LNCAP (cell line): ENCODE measurements around the gene SHPK.

ENCODE experiments used
- CTCF ChIP-seq: fragments of 450-650 bp; IDR thresholded peaks from 2 replicates; pipeline ENCODE4 v1.5.1; 2017; ENCODE audit warnings: mild to moderate bottlenecking

Gene SHPK

GRCh38 chr17:3574231-3574630, 61.8 kb downstream of the SHPK start:
- TF ChIP-seq CTCF = no peak

DNA sequence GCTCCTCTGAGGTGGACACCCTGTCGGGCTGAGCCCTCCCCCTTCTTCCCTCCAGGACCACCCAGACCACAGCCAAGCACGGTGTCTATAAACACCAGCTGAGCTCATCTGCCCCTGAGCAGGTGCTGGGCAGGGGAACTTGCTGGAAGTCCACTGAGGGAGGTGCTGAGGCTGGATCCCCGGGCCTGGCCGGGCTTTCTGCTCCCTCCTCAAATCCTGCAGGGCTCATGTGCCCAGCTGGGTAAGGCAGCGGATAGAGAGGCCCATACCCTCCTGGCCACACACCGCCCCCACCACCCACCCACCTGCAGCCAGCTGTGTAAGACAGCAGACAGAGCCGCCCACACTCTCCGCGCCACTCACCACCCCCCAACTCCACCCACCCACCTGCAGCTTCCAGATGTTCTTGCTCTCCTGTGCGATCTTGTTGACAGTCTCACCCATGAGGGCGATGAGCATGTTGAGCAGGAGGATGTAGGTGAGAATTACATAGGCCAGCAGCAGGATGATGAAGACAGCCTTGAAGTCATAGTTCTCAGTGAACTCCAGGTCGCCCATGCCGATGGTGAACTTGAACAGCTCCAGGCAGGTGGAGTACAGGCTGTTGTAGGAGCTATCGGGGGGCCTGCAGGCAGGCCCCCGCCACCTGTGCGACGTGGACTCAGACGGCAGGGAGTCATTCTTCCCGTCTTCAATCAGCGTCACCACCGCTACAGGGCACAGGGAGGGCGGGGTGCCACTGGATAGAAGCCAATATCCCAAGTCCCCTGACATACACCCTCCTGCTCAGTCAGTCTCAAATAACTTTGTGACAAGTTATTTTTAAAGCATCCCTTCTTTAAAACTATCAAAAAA, 62.6 kb downstream of the SHPK start:
- no peak for TF ChIP-seq CTCF

DNA sequence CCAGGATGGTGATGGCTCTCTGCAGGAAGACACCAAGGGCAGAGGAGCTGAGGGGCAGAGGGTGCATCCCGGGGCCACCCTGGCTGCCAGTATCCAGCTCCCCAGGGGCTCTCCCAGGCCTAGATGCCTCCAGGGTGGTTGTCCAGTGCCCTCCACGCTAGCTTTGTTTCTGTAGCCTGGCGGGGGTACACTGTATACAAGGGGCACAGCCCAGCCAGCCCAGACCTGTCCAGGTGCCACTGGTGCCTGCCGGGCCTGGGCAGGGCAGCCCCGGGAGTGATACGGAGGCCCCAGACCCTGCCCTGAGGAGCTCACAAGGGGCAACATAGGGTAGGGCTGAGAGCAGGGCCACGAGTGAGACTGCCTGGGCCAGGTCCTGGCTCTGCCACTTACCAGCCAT, 63.8 kb downstream of the SHPK start:
- TF ChIP-seq CTCF = no peak

GRCh38 chr17:3571043-3571900, 64.8 kb downstream of the SHPK start:
- TF ChIP-seq CTCF = no peak

GRCh38 chr17:3569534-3570137, 66.4 kb downstream of the SHPK start:
- TF ChIP-seq CTCF = no peak

DNA sequence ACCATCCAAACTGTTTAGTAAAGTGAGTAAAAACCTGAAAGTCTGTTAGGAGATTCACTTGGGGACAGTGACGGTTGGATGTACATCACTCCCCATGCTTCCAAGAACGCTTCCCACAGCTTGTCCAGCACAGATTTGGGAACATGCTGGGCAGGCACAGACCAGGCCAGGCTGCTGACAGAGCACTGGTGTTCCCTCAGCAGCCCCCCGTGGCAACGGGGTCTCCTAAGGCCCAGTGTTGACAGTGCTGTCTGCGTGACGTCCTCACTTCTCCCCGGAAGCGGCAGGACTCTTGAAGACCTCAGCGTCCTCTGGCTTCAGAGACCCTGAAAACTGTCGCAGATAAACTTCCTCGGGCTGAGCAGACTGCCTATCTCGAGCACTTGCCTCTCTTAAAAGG, 69.5 kb downstream of the SHPK start:
- TF ChIP-seq CTCF = no peak

DNA sequence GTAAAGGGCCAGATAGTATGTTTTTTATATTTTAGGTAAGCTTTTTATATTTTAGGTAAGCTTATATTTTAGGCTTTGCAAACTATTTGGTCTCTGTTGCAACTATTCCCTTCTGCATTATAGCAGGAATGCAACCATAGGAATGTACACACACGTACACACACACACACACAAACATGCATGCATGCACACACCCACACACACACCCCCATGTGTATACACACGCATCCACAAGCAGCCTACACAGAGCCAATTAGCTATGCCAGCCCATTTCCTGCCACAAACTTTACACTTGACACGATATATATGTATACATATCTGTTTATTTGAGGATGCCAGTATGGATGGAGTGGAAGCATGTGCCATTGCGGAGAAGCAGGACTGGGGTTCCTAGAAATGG, 70.9 kb downstream of the SHPK start:
- TF ChIP-seq CTCF = no peak
